ENCODE measurements around the gene FXYD3.

DNA sequence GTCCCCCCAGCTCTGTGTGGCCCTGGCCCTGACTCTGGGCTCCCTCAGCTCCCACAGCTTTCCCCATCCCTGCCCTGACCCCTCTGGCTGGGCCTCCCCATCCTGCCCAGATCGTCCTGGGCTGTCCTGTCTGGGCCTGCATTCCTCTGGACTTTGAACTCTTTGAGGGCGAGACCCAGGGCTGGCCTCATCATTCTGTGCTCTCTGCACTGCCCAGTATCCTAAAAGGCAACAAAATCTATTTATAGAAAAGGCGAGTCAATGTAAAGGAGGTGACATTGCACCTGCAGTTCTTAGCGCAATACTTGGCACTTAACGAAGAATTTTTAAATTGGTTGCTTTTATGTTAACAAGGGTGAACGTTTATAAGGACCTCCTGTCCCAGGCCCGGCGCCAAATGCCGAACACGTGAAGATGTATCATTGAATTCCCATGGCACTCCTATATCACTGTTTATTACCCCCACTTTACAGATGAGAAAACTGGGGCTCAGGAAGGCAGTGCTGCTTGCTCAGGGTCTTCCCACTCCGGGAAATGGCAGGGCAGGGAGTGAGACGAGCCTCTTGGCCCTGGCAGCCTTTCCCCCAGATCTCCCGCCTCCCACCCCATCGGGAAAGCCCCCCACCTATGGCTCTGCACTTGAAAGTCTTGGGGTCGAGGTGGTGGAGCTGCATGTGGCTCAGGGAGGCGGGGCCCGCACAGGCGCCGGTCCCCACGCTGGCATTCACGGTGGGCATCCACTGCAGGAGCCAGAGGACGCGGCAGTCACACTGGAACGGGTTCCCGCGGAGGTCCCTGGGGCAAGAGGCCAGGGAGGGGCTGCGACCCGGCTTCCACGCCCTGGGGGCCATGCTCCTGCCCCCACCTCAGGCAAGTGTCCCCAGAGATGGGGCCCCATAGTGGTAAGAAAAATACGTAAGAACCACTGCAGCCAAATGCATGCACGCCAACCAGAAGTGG is 15.4 kb downstream of the FXYD3 start:
- TF ChIP-seq CTCF (IDR thresholded peaks at IDR 0.05; ENCODE audit: poor library complexity) (no peak), EZH2 (IDR thresholded peaks at IDR 0.05; ENCODE audit: borderline replicate concordance) (no peak)
